ENCODE data around the gene INHBA.

- no peak for TF ChIP-seq ZNF274 (IDR thresholded peaks at IDR 0.05; ENCODE audit: low read depth, low read length)
- no peak for TF ChIP-seq SUZ12 (IDR thresholded peaks at IDR 0.05; ENCODE audit: extremely low read depth, insufficient read depth, insufficient read length)
These were observed 9.5 kb downstream of the INHBA start for GRCh38 chr7:41693150-41693997.
